Fibroblast of lung (primary cell): ENCODE data around the gene PGM3. TPM values are rescaled to one million over a fixed set of nuclear protein-coding genes. Genes with fewer than 3 reads are reported as not detected.

Source experiments
- DNase-seq, 2 donors: peaks; one replicate each; pipeline versions ENCODE4 v3.0.0 to v3.0.0-alpha.2; 2010; ENCODE audit warnings: low read depth in 2 of 2
- H2AFZ ChIP-seq: 2 replicates; pipeline ENCODE4 v1.5.1; 2012; ENCODE audit warnings: low read length, control low read depth, inconsistent platforms
- H3K27ac ChIP-seq: 2 replicates; pipeline ENCODE4 v1.5.1; 2011; ENCODE audit warnings: low read length, control low read depth; ENCODE audit not compliant: insufficient read depth
- H3K27me3 ChIP-seq: 2 replicates; pipeline ENCODE4 v1.5.1; 2011; ENCODE audit warnings: mild to moderate bottlenecking, low read length; ENCODE audit not compliant: control insufficient read depth, insufficient read depth
- H3K36me3 ChIP-seq: 2 replicates; pipeline ENCODE4 v1.5.1; 2011; ENCODE audit warnings: low read length; ENCODE audit not compliant: control insufficient read depth, insufficient read depth
- H3K4me1 ChIP-seq: 2 replicates; pipeline ENCODE4 v1.5.1; 2011; ENCODE audit warnings: low read length; ENCODE audit not compliant: control insufficient read depth, insufficient read depth; ENCODE audit errors: extremely low read depth
- H3K4me2 ChIP-seq: 2 replicates; pipeline ENCODE4 v1.5.1; 2011; ENCODE audit warnings: low read length, control low read depth; ENCODE audit not compliant: insufficient read depth; ENCODE audit errors: extremely low read depth
- H3K4me3 ChIP-seq, 4 experiments: fragments of 200-600 bp in 1 of 4; sonication (generic) in 1 of 4; replicated peaks in 1 of 4; 2 replicates each; pipeline ENCODE4 v1.5.1; 2011 to 2016; ENCODE audit warnings: low read length in 4 of 4, low read depth in 3 of 4, mild to moderate bottlenecking in 3 of 4, control low read depth in 2 of 4, inconsistent platforms in 1 of 4, mixed read lengths in 1 of 4; ENCODE audit not compliant: insufficient read depth in 1 of 4; ENCODE audit errors: control extremely low read depth in 1 of 4
- H3K79me2 ChIP-seq: 2 replicates; pipeline ENCODE4 v1.5.1; 2012; ENCODE audit warnings: mild to moderate bottlenecking, low read length, inconsistent platforms; ENCODE audit not compliant: control insufficient read depth, insufficient read depth
- H3K9ac ChIP-seq: 2 replicates; pipeline ENCODE4 v1.5.1; 2011; ENCODE audit warnings: mild to moderate bottlenecking, low read length, control low read depth; ENCODE audit not compliant: insufficient read depth
- H3K9me3 ChIP-seq: 2 replicates; pipeline ENCODE4 v1.5.1; 2012; ENCODE audit warnings: low read depth, low read length; ENCODE audit not compliant: control insufficient read depth, insufficient read depth
- H4K20me1 ChIP-seq: 2 replicates; pipeline ENCODE4 v1.5.1; 2011; ENCODE audit warnings: low read length; ENCODE audit not compliant: control insufficient read depth, insufficient read depth; ENCODE audit errors: extremely low read depth
- EZH2 ChIP-seq: IDR thresholded peaks from 2 replicates; pipeline ENCODE4 v1.5.1; 2012; ENCODE audit warnings: low read length, control low read depth, mild to moderate bottlenecking; ENCODE audit errors: missing control alignments
- polyA plus RNA-seq, 2 donors: library from polyadenylated mRNA; depleted of rRNA in 1 of 2; stranded (reverse) in 1 of 2; unstranded in 1 of 2; fragments of >200 nt; gene quantifications; 2 replicates each; pipeline ENCODE4 v1.2.1, GENCODE V29; 2011 to 2012; ENCODE audit warnings: missing spikeins in 1 of 2
- total RNA-seq: library from RNA; depleted of rRNA; stranded (reverse); fragments of >200 nt; gene quantifications from 2 replicates; pipeline ENCODE4 v1.2.1, GENCODE V29; 2014
- TF ChIP-seq, protein P1 (sequence below), 2 donors: IDR thresholded peaks in 1 of 2; conservative IDR thresholded peaks in 1 of 2; 1 replicate in 1 of 2; 2 replicates in 1 of 2; pipeline ENCODE4 v1.5.1; 2011 to 2012; ENCODE audit warnings: low read length in 2 of 2, control low read depth in 1 of 2, inconsistent platforms in 1 of 2, low read depth in 1 of 2, mild to moderate bottlenecking in 1 of 2

PGM3 gene
- total and polyA plus RNA-seq, 2 donors (not counting 1 experiment from before 2014, with no cell fraction given), result 69.2 to 107 TPM

DNA sequence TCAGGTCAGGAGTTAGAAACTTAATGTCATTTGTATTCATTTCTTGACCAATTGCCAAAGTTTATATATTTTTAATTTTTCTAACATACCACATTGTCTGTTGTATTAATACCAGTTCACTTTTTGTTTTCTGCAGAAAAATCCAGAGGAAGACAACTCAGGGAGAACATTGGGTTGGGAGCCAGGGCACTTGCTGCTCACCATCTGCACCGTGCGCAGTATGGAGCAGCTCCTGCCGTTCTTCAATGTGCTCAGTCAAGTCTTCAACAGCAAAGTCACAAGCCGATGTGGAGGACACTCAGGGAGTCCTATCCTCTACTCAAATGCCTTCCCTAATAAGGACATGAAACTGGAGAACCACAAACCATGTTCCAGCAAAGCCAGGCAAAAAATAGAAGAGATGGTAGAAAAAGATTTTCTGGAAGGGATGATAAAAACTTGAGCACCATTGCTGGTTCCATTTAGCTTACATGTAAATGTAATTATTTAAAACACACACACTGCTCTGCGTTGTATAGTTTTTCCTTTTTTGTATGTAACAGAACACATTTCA lies 25.3 kb downstream of the PGM3 start:
- Histone ChIP-seq H3K9me3 (no peaks in the 10 kb centered on the region), H3K9ac (no peak overlapping the region), H3K4me3 (no peak overlapping the region), H3K27ac (no peak overlapping the region), H2AFZ (no peak overlapping the region), H3K4me2 (no peak overlapping the region), H3K36me3 (peaks cover 16% of the 10 kb centered on the region), H3K79me2 (no peaks in the 10 kb centered on the region), H4K20me1 (peaks cover 3% of the 10 kb centered on the region), H3K27me3 (no peaks in the 10 kb centered on the region), H3K4me1 (no peaks in the 10 kb centered on the region)
- DNase-seq, result no peak
- TF ChIP-seq, protein P1, sequence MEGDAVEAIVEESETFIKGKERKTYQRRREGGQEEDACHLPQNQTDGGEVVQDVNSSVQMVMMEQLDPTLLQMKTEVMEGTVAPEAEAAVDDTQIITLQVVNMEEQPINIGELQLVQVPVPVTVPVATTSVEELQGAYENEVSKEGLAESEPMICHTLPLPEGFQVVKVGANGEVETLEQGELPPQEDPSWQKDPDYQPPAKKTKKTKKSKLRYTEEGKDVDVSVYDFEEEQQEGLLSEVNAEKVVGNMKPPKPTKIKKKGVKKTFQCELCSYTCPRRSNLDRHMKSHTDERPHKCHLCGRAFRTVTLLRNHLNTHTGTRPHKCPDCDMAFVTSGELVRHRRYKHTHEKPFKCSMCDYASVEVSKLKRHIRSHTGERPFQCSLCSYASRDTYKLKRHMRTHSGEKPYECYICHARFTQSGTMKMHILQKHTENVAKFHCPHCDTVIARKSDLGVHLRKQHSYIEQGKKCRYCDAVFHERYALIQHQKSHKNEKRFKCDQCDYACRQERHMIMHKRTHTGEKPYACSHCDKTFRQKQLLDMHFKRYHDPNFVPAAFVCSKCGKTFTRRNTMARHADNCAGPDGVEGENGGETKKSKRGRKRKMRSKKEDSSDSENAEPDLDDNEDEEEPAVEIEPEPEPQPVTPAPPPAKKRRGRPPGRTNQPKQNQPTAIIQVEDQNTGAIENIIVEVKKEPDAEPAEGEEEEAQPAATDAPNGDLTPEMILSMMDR (conservative IDR thresholded peaks at IDR 0.05 in 1 of 2, IDR thresholded peaks at IDR 0.05 in 1 of 2; ENCODE audit: low read depth in 1 of 2, low read length in 2 of 2), result no peak
- no peak for TF ChIP-seq EZH2

GRCh38 chr6:83160167-83160566 lies 32.9 kb downstream of the PGM3 start:
- Histone ChIP-seq H4K20me1 (no peaks in the 10 kb centered on the region), H3K4me3 (no peak overlapping the region), H3K9me3 (no peaks in the 10 kb centered on the region), H3K9ac (no peak overlapping the region), H3K27ac (no peak overlapping the region), H3K27me3 (no peaks in the 10 kb centered on the region), H3K4me1 (no peaks in the 10 kb centered on the region), H3K36me3 (no peaks in the 10 kb centered on the region), H2AFZ (no peak overlapping the region), H3K4me2 (no peak overlapping the region), H3K79me2 (no peaks in the 10 kb centered on the region)
- TF ChIP-seq, protein P1 (conservative IDR thresholded peaks at IDR 0.05 in 1 of 2, IDR thresholded peaks at IDR 0.05 in 1 of 2; ENCODE audit: low read depth in 1 of 2, low read length in 2 of 2), result no peak
- no peak for TF ChIP-seq EZH2
- DNase-seq, result no peak

- no peak overlapping the region for H3K4me2 ChIP-seq
- no peaks in the 10 kb centered on the region for H3K9me3 ChIP-seq
- H3K36me3 ChIP-seq, result no peaks in the 10 kb centered on the region
- H3K9ac ChIP-seq, result no peak overlapping the region
- H3K4me1 ChIP-seq, result no peaks in the 10 kb centered on the region
- no peaks in the 10 kb centered on the region for H3K79me2 ChIP-seq
- H2AFZ ChIP-seq, result no peak overlapping the region
- no peaks in the 10 kb centered on the region for H3K27me3 ChIP-seq
- H4K20me1 ChIP-seq, result no peaks in the 10 kb centered on the region
- TF ChIP-seq EZH2, result no peak
- TF ChIP-seq, protein P1 (conservative IDR thresholded peaks at IDR 0.05 in 1 of 2, IDR thresholded peaks at IDR 0.05 in 1 of 2; ENCODE audit: low read depth in 1 of 2, low read length in 2 of 2), result no peak
- no peak for DNase-seq
- H3K4me3 ChIP-seq, result no peak overlapping the region
- H3K27ac ChIP-seq, result no peak overlapping the region
Observed at GRCh38 chr6:83155794-83156193, 37.3 kb downstream of the PGM3 start.
